ENCODE data around the gene ZC3H11A.

ZC3H11A gene

GRCh38 chr1:203842559-203842876 lies 47.1 kb downstream of the ZC3H11A start:
- no peak for DNase-seq (ENCODE audit: low read depth)

DNA sequence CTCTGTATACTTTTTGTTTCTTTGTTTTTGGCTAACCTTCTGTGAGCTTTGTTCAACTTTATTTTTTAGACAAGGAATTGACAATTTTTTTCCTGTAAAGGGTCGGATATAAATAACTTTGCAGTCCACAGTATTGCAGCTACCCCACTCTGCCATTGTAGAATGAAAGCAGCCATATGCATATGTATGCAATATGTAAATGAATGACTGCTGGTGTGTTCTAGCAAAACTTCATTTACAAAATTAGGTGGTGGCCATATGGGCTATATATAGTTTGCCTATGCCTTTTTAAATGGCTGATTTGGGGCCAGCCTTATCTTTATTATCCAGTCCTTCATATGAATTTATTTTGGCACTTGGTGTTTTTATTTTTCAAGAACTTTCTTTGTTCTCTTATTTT lies 48.0 kb downstream of the ZC3H11A start:
- DNase-seq (ENCODE audit: low read depth) = no peak

All from ELR (cell line).